PC-3 (cell line): ENCODE measurements around the gene AIG1.

ENCODE experiments used
- CTCF ChIP-seq: fragments of 300-600 bp; sonication (generic); conservative IDR thresholded peaks from 2 replicates; pipeline ENCODE4 v1.5.1; 2017; ENCODE audit warnings: antibody characterized with exemption, low read depth, mild to moderate bottlenecking, low read length
- EZH2 ChIP-seq: fragments of 300-600 bp; sonication (generic); IDR thresholded peaks from one replicate; pipeline ENCODE4 v1.6.1; 2017; ENCODE audit warnings: antibody characterized with exemption, mild to moderate bottlenecking, low read length; ENCODE audit not compliant: unreplicated experiment

- no peak for TF ChIP-seq EZH2
- no peak for TF ChIP-seq CTCF
These were observed 143.4 kb downstream of the AIG1 start for GRCh38 chr6:143204045-143204444.
